ENCODE measurements around the gene ZRANB1. TPM values are rescaled to one million over a fixed set of nuclear protein-coding genes. Genes with fewer than 3 reads are reported as not detected.

Gene ZRANB1
- total RNA-seq, 4 donors from 2014 or later: 22.1 to 37.5 (median 25.0) TPM

- Histone ChIP-seq H3K27ac (no peak overlapping the region), H3K27me3 (no peaks in the 10 kb centered on the region), H3K9me3 (no peaks in the 10 kb centered on the region), H3K36me3 (peaks cover 5 to 9% of the 10 kb centered on the region in 2 donors), H3K4me3 (replicated peaks in 1 of 3) (no peak overlapping the region), H3K4me1 (peaks cover 3 to 23% of the 10 kb centered on the region in 2 donors)
- intact Hi-C loops (cut with DNase I): no loop called here
- no peak for DNase-seq
- TF ChIP-seq POLR2A (IDR thresholded peaks at IDR 0.05): no peak
- no peak for TF ChIP-seq CTCF (IDR thresholded peaks at IDR 0.05)
- WGBS, 2 donors: 95 to 96% methylated on average over 37 to 45 of the region's 51 CpGs
These were observed 84.4 kb downstream of the ZRANB1 start for GRCh38 chr10:125026036-125026931.

GRCh38 chr10:125026974-125027735 lies 85.2 kb downstream of the ZRANB1 start:
- peaks cover 4 to 20% of the 10 kb centered on the region in 2 donors for H3K4me1 ChIP-seq
- H3K9me3 ChIP-seq: no peaks in the 10 kb centered on the region
- TF ChIP-seq POLR2A (IDR thresholded peaks at IDR 0.05): no peak
- TF ChIP-seq CTCF (IDR thresholded peaks at IDR 0.05): no peak
- peaks cover 5 to 9% of the 10 kb centered on the region in 2 donors for H3K36me3 ChIP-seq
- DNase-seq: no peak
- intact Hi-C loops (cut with DNase I): no loop called here
- H3K27me3 ChIP-seq: no peaks in the 10 kb centered on the region
- WGBS, 2 donors: 90 to 92% methylated on average over 13 to 24 of the region's 40 CpGs
- no peak overlapping the region for H3K27ac ChIP-seq
- H3K4me3 ChIP-seq (replicated peaks in 1 of 3): no peak overlapping the region

- H3K4me3 ChIP-seq (replicated peaks in 1 of 3): no peak overlapping the region
- H3K27ac ChIP-seq: no peak overlapping the region
- peaks cover 3 to 15% of the 10 kb centered on the region in 2 donors for H3K4me1 ChIP-seq
- intact Hi-C loops (cut with DNase I): no loop called here
- no peak for DNase-seq
- peaks cover 5 to 9% of the 10 kb centered on the region in 2 donors for H3K36me3 ChIP-seq
- H3K27me3 ChIP-seq: no peaks in the 10 kb centered on the region
- H3K9me3 ChIP-seq: no peaks in the 10 kb centered on the region
- no peak for TF ChIP-seq CTCF (IDR thresholded peaks at IDR 0.05)
- TF ChIP-seq POLR2A (IDR thresholded peaks at IDR 0.05): no peak
- WGBS, 2 donors: 83 to 84% methylated on average over 17 of the region's 17 CpGs
These were observed 86.2 kb downstream of the ZRANB1 start for GRCh38 chr10:125027871-125028869.

- H3K27ac ChIP-seq: no peak overlapping the region
- H3K4me1 ChIP-seq: peaks cover 4 to 10% of the 10 kb centered on the region in 2 donors
- intact Hi-C loops (cut with DNase I): no loop called here
These were observed 87.8 kb downstream of the ZRANB1 start for GRCh38 chr10:125029584-125030242.

More at GRCh38 chr10:125029584-125030242, 87.8 kb downstream of the ZRANB1 start:
- Histone ChIP-seq H3K4me3 (replicated peaks in 1 of 3) (no peak overlapping the region), H3K36me3 (peaks cover 5 to 9% of the 10 kb centered on the region in 2 donors), H3K9me3 (no peaks in the 10 kb centered on the region), H3K27me3 (no peaks in the 10 kb centered on the region)
- no peak for DNase-seq
- no peak for TF ChIP-seq POLR2A (IDR thresholded peaks at IDR 0.05)
- TF ChIP-seq CTCF (IDR thresholded peaks at IDR 0.05): no peak
- WGBS, 2 donors: 92 to 97% methylated on average over 7 of the region's 7 CpGs

Data from thyroid gland (tissue), 4 donors.